ENCODE data around the gene DNTT.

Gene DNTT

DNA sequence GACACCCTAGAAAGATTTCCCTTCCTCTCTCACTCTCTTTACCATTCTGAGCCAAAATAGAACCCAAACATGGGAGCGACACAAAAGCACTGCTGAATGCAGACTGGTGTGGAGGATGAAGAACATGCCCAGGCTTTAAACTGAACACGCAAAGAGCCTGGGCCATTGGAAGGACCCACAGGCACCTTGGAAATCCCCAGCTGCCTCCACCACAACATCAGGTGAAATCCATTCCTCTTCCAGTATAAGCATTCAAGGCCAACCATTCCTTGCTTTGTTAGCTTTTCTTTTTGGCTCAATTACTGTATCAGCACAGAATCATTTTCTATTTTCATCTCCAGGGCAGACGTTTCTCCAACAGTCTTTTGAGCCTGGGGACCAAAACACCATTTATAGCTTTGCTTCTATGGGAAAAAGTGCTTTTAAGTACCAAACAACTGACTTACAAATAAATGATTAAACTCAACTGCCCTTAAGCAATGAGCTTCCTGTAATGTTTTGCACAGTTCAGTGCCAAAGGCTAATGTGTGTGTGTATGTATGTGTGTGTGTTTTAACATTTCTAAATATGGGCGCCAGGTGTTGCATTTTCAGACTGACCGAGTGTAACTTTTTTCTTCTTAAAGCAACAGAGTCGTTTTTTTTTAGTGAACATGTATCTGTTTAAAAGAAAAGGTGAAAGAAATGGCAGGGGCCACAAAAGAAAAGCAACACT, 16.7 kb upstream of the DNTT start:
- no peak overlapping the region for H3K27ac ChIP-seq
- TF ChIP-seq ZFX (IDR thresholded peaks at IDR 0.05): no peak
- TF ChIP-seq, protein P1, sequence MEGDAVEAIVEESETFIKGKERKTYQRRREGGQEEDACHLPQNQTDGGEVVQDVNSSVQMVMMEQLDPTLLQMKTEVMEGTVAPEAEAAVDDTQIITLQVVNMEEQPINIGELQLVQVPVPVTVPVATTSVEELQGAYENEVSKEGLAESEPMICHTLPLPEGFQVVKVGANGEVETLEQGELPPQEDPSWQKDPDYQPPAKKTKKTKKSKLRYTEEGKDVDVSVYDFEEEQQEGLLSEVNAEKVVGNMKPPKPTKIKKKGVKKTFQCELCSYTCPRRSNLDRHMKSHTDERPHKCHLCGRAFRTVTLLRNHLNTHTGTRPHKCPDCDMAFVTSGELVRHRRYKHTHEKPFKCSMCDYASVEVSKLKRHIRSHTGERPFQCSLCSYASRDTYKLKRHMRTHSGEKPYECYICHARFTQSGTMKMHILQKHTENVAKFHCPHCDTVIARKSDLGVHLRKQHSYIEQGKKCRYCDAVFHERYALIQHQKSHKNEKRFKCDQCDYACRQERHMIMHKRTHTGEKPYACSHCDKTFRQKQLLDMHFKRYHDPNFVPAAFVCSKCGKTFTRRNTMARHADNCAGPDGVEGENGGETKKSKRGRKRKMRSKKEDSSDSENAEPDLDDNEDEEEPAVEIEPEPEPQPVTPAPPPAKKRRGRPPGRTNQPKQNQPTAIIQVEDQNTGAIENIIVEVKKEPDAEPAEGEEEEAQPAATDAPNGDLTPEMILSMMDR (conservative IDR thresholded peaks at IDR 0.05): no peak

DNA sequence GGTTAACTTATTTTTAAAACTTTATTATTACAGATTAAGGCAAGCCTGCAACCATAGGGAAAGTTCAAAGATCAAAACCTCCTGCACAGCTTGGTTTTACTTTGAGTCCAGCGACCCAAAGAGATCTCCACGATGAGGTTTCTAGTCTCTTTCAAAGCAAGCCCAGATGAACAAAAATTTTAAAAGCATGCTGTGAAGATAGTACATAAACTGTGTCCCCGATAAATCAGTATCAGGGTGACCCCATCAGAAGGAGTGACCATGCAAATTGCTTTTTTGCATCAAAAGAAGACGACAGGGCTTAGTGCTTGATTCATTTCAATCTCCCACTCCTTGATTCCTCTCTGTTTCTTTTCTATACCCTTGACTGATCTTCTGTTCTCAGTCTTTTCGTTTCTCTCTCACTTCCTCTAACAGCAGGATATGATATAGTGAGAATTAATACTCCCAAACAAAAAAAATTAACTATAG, 16.0 kb upstream of the DNTT start:
- TF ChIP-seq ZFX (IDR thresholded peaks at IDR 0.05): no peak
- TF ChIP-seq, protein P1 (conservative IDR thresholded peaks at IDR 0.05): no peak
- no peak overlapping the region for H3K27ac ChIP-seq

DNA sequence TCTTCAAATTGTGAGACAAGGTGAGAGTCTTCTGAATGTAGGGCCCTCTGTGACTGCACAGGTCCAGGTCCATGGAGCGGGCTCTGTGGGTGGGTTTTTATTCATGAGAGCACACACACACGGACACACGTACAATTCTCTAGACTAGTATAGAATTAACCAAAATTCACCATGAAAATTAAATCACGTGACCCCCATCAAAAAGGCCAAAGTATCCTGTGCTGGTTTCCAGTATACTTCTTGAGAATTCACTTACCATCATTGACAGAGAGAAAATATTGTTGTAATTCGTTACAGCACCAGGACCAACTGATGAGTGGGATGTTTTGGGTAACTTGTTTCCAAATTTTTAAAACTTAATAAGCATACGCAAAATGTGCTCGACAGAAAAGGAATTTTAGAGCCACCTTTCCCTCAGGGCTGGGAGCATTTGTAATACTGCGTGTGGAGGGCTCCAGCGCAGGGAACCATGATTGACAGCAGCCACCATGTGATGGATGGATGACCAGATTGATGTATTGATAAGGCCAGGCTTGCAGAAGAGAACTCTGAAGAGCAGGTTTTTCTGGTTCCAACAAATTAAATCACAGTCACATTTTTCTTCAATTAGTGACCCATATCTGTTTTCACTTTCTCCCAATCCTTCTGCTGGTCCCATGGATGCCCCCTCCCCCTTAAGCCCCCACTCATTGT, 14.9 kb upstream of the DNTT start:
- no peak for TF ChIP-seq ZFX (IDR thresholded peaks at IDR 0.05)
- TF ChIP-seq, protein P1 (conservative IDR thresholded peaks at IDR 0.05): no peak

DNA sequence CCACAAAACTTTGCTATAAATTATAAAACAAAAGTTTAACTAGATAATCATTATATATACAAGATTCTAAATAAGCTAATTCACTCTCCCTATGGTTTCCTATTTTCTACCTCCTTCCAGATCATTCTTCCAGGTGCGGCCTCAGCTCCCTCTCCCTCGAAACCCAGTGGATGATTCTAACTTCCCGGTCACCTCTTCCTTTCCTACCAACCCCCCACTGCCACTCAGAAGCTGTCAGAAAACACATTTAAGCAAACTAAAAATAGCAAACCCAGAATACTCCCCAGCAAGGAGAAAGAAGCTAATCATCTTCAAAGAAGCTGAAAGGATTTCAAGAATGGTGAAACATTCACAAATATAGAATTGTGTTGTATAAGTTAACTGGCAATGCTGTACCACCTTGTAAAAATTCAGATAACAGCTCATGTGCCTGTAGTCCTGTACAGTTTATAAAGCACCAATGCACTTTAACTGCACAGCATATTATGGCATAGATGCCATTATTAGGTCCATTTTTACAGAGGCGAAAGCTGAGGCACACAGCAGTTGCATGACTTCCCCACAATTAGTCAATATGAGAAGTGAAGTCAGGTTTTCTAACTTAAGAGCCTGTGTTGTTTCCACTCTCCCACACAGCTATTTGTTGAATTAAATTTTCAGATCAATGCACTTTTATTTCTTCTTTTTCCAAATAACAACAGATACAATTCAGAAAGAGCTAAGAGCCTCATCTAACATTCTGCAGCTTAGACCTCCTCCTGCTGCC, 13.7 kb upstream of the DNTT start:
- H3K27ac ChIP-seq: no peak overlapping the region

More for the DNA sequence above, 14.9 kb upstream of the DNTT start:
- no peak overlapping the region for H3K27ac ChIP-seq

DNA sequence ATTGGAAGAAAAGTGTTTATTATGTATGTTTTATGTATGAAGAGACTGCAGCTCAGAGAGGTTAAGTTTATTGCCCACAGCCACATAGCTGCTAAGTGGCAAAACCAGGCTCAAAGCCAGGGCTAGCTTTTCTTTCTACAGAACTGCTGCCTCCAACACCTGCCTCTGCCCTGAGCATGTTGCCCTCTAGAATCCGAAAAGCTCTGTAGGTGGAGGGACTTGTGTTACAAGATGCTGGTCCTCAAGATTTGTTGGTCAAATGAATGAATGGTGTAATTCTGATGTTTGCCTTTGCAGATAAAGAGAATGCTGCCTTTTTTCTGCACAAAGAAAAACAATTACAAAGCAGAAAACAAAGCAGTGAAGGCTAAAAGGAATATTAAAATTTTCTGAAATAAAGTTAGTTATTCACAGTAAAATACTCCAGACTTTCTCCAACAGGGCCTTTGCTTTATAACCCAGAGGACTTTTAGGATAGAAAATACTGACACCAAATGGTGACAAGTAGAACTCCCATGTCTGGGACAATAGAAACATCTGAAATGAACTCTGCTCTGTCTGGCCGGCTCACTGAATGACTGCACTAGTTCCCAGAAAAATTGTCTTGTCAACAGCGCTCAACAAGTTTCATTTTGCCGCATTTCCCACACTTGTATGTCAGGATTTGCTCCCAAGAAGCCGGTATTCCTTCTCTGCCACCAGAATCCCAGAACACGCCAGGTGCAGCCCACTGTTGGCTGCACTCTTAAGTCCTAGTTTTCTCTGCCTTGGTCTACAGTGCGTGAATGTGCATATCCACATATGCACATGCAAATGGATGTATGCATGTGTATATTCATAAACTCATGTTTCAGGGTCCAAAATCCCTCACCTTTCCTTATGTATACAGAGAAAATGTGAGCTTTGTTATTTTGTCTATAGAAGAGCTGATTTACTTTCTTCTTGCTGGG, 11.0 kb upstream of the DNTT start:
- H3K27ac ChIP-seq: no peak overlapping the region
- no peak for TF ChIP-seq ZFX (IDR thresholded peaks at IDR 0.05)
- TF ChIP-seq, protein P1 (conservative IDR thresholded peaks at IDR 0.05): peak; percentile 79

More for the DNA sequence above, 13.7 kb upstream of the DNTT start:
- no peak for TF ChIP-seq ZFX (IDR thresholded peaks at IDR 0.05)
- TF ChIP-seq, protein P1 (conservative IDR thresholded peaks at IDR 0.05): no peak

DNA sequence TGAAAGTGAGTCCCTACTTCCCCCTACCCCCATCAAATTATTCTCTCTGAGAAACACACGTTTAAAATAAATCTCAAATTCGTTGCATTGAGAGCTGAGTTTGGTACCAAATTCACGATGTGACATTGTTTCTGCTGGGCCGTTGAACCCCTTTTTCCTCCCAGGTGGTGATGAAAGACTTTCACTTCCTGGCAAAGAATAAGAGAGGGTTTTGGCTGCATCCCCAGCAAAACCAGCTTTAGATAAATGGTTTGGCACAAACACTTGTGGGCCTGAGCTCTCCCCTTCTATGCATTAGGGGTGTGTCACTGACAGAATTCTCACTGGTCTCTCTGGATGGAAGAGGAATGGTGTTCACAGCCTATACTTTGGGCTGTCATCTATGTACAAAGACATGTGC, 8.8 kb upstream of the DNTT start:
- no peak overlapping the region for H3K27ac ChIP-seq

More for the DNA sequence above, 8.8 kb upstream of the DNTT start:
- TF ChIP-seq, protein P1 (conservative IDR thresholded peaks at IDR 0.05): no peak
- no peak for TF ChIP-seq ZFX (IDR thresholded peaks at IDR 0.05)

Measured in C4-2B (cell line).